ENCODE data around the gene RUNX3. TPM values are rescaled to one million over a fixed set of nuclear protein-coding genes. Genes with fewer than 3 reads are reported as not detected.
A peak's percentile ranks its signal among the peaks of the same experiment; 100 is the strongest.

The RUNX3 gene
- total RNA-seq, 6 experiments from 2014 or later = 0.46 to 3.1 (median 0.84) TPM

GRCh38 chr1:24917327-24918074 is 12.6 kb downstream of the RUNX3 start:
- Histone ChIP-seq H3K4me1 (no peaks in the 10 kb centered on the region), H3K36me3 (no peaks in the 10 kb centered on the region), H3K27ac (no peak overlapping the region), H3K4me3 (no peak overlapping the region), H3K27me3 (no peaks in the 10 kb centered on the region), H3K9me3 (no peaks in the 10 kb centered on the region)
- intact Hi-C loops (cut with DNase I) = no loop called here
- ATAC-seq = no peak
- no peak for DNase-seq
- WGBS (ENCODE audit: insufficient coverage, low coverage, low lambda C conversion rate, missing lambda C conversion rate) = 60% methylated on average over 1 of the region's 16 CpGs
- no peak for TF ChIP-seq CTCF (IDR thresholded peaks at IDR 0.05)
- no peak for TF ChIP-seq POLR2A (IDR thresholded peaks at IDR 0.05)

GRCh38 chr1:24915816-24916602 is 14.1 kb downstream of the RUNX3 start:
- no peaks in the 10 kb centered on the region for H3K4me1 ChIP-seq
- 39% methylated on average over 6 of the region's 21 CpGs for WGBS (ENCODE audit: insufficient coverage, low coverage, low lambda C conversion rate, missing lambda C conversion rate)
- no peaks in the 10 kb centered on the region for H3K27me3 ChIP-seq
- intact Hi-C loops (cut with DNase I) = no loop called here
- peak in 1 of 3 donors; percentile 50 for DNase-seq
- H3K9me3 ChIP-seq = no peaks in the 10 kb centered on the region
- no peak overlapping the region for H3K27ac ChIP-seq
- TF ChIP-seq CTCF (IDR thresholded peaks at IDR 0.05) (no peak), POLR2A (IDR thresholded peaks at IDR 0.05) (no peak)
- H3K36me3 ChIP-seq = no peaks in the 10 kb centered on the region
- ATAC-seq = peak in 2 of 4 donors; percentile 25 to 36
- H3K4me3 ChIP-seq = no peak overlapping the region

GRCh38 chr1:24914226-24915069 is 15.6 kb downstream of the RUNX3 start:
- no peak for ATAC-seq
- no peak overlapping the region for H3K4me3 ChIP-seq
- DNase-seq = peak in 1 of 3 donors; percentile 40
- H3K9me3 ChIP-seq = no peaks in the 10 kb centered on the region
- intact Hi-C loops (cut with DNase I) = no loop called here
- TF ChIP-seq CTCF (IDR thresholded peaks at IDR 0.05) (no peak), POLR2A (IDR thresholded peaks at IDR 0.05) (no peak)
- no peaks in the 10 kb centered on the region for H3K36me3 ChIP-seq
- WGBS (ENCODE audit: insufficient coverage, low coverage, low lambda C conversion rate, missing lambda C conversion rate) = 82% methylated on average over 4 of the region's 33 CpGs
- H3K27ac ChIP-seq = no peak overlapping the region
- no peaks in the 10 kb centered on the region for H3K27me3 ChIP-seq
- no peaks in the 10 kb centered on the region for H3K4me1 ChIP-seq

- Histone ChIP-seq H3K27me3 (no peaks in the 10 kb centered on the region), H3K4me1 (no peaks in the 10 kb centered on the region), H3K27ac (no peak overlapping the region), H3K36me3 (no peaks in the 10 kb centered on the region), H3K4me3 (no peak overlapping the region), H3K9me3 (no peaks in the 10 kb centered on the region)
- no peak for TF ChIP-seq POLR2A (IDR thresholded peaks at IDR 0.05)
- TF ChIP-seq CTCF (IDR thresholded peaks at IDR 0.05) = no peak
- WGBS (ENCODE audit: insufficient coverage, low coverage, low lambda C conversion rate, missing lambda C conversion rate) = 70% methylated on average over 2 of the region's 10 CpGs
- intact Hi-C loops (cut with DNase I) = no loop called here
- peak in 1 of 3 donors; percentile 26 for DNase-seq
- no peak for ATAC-seq
Measured at GRCh38 chr1:24913616-24914225, 16.4 kb downstream of the RUNX3 start.
